GM12878 (cell line): ENCODE results near the gene ZNF200. TPM values are rescaled to one million over a fixed set of nuclear protein-coding genes. Genes with fewer than 3 reads are reported as not detected.

Source experiments
- BMI1 ChIP-seq: fragments of 450-650 bp; IDR thresholded peaks from 2 replicates; pipeline ENCODE4 v1.6.1; 2016; ENCODE audit warnings: mild to moderate bottlenecking, moderate library complexity, borderline replicate concordance
- BRCA1 ChIP-seq: IDR thresholded peaks from 2 replicates; pipeline ENCODE4 v1.6.1; 2011; ENCODE audit warnings: low read depth, low read length, improper control_type of control experiment
- CHD2 ChIP-seq: IDR thresholded peaks from 2 replicates; pipeline ENCODE4 v1.6.1; 2011; ENCODE audit warnings: low read depth, low read length, improper control_type of control experiment, borderline replicate concordance
- MTA2 ChIP-seq: fragments of 450-650 bp; IDR thresholded peaks from 2 replicates; pipeline ENCODE4 v1.6.1; 2016; ENCODE audit warnings: low read depth, mild to moderate bottlenecking, moderate library complexity
- NR2F1 ChIP-seq: fragments of 450-650 bp; conservative IDR thresholded peaks from 2 replicates; pipeline ENCODE4 v1.6.1; 2017; ENCODE audit warnings: mild to moderate bottlenecking
- SIN3A ChIP-seq: IDR thresholded peaks from 2 replicates; pipeline ENCODE4 v1.6.1; 2012; ENCODE audit warnings: low read depth, low read length, improper control_type of control experiment
- SPI1 ChIP-seq: IDR thresholded peaks from 2 replicates; pipeline ENCODE4 v1.6.1; 2011; ENCODE audit warnings: low read depth, mild to moderate bottlenecking, low read length, moderate library complexity, borderline replicate concordance; ENCODE audit not compliant: insufficient read depth
- YBX1 ChIP-seq: fragments of 450-650 bp; IDR thresholded peaks from 2 replicates; pipeline ENCODE4 v1.6.1; 2016; ENCODE audit warnings: antibody characterized with exemption
- polyA plus RNA-seq, 11 experiments: library from polyadenylated mRNA; depleted of rRNA in 4 of 11; unstranded in 6 of 11; stranded (reverse) in 5 of 11; fragments of >200 nt; fragmentation: Nextera tagmentation in 4 of 11; fragmentation: Illumina TruSeq in 1 of 11; extraction: Ambion mirVana in 4 of 11; extraction: Trizol in 1 of 11; gene quantifications; 1 replicate in 1 of 11; 2 replicates in 10 of 11; pipeline versions ENCODE4 v1.2.1 to v1.2.3, GENCODE V29; 2011 to 2016; ENCODE audit warnings: inconsistent platforms in 2 of 11, missing spikeins in 2 of 11, low read depth in 1 of 11
- total RNA-seq, 4 experiments: library from RNA; depleted of rRNA in 3 of 4; stranded (reverse); fragments of >200 nt in 3 of 4; fragmentation: Illumina TruSeq in 1 of 4; extraction: Trizol in 1 of 4; gene quantifications; 2 replicates each; pipeline versions ENCODE4 v1.2.1 to v1.2.3, GENCODE V29; 2013 to 2021
- TF ChIP-seq, protein P1 (sequence below): IDR thresholded peaks from 2 replicates; pipeline ENCODE4 v1.6.1; 2012; ENCODE audit warnings: improper control_type of control experiment, low read depth, low read length; ENCODE audit not compliant: insufficient replicate concordance
- TF ChIP-seq, protein P2 (sequence below): IDR thresholded peaks from 2 replicates; pipeline ENCODE4 v1.6.1; 2012; ENCODE audit warnings: low read length, inconsistent platforms

Gene ZNF200
- total and polyA plus RNA-seq, 10 of the 15 experiments (the other 5 are each of a cell fraction or from before 2014, with no cell fraction given) = 4.0 to 13.9 (median 9.6) TPM

GRCh38 chr16:3212567-3212966, 22.4 kb downstream of the ZNF200 start (continued):
- TF ChIP-seq, protein P1, sequence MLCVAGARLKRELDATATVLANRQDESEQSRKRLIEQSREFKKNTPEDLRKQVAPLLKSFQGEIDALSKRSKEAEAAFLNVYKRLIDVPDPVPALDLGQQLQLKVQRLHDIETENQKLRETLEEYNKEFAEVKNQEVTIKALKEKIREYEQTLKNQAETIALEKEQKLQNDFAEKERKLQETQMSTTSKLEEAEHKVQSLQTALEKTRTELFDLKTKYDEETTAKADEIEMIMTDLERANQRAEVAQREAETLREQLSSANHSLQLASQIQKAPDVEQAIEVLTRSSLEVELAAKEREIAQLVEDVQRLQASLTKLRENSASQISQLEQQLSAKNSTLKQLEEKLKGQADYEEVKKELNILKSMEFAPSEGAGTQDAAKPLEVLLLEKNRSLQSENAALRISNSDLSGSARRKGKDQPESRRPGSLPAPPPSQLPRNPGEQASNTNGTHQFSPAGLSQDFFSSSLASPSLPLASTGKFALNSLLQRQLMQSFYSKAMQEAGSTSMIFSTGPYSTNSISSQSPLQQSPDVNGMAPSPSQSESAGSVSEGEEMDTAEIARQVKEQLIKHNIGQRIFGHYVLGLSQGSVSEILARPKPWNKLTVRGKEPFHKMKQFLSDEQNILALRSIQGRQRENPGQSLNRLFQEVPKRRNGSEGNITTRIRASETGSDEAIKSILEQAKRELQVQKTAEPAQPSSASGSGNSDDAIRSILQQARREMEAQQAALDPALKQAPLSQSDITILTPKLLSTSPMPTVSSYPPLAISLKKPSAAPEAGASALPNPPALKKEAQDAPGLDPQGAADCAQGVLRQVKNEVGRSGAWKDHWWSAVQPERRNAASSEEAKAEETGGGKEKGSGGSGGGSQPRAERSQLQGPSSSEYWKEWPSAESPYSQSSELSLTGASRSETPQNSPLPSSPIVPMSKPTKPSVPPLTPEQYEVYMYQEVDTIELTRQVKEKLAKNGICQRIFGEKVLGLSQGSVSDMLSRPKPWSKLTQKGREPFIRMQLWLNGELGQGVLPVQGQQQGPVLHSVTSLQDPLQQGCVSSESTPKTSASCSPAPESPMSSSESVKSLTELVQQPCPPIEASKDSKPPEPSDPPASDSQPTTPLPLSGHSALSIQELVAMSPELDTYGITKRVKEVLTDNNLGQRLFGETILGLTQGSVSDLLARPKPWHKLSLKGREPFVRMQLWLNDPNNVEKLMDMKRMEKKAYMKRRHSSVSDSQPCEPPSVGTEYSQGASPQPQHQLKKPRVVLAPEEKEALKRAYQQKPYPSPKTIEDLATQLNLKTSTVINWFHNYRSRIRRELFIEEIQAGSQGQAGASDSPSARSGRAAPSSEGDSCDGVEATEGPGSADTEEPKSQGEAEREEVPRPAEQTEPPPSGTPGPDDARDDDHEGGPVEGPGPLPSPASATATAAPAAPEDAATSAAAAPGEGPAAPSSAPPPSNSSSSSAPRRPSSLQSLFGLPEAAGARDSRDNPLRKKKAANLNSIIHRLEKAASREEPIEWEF = no peak
- TF ChIP-seq, protein P2, sequence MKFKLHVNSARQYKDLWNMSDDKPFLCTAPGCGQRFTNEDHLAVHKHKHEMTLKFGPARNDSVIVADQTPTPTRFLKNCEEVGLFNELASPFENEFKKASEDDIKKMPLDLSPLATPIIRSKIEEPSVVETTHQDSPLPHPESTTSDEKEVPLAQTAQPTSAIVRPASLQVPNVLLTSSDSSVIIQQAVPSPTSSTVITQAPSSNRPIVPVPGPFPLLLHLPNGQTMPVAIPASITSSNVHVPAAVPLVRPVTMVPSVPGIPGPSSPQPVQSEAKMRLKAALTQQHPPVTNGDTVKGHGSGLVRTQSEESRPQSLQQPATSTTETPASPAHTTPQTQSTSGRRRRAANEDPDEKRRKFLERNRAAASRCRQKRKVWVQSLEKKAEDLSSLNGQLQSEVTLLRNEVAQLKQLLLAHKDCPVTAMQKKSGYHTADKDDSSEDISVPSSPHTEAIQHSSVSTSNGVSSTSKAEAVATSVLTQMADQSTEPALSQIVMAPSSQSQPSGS = no peak
- TF ChIP-seq CHD2 (no peak), NR2F1 (no peak), BRCA1 (no peak), YBX1 (no peak), SIN3A (no peak), BMI1 (no peak), SPI1 (no peak), MTA2 (no peak)
